ENCODE data around the gene PCSK4. TPM values are rescaled to one million over a fixed set of nuclear protein-coding genes. Genes with fewer than 3 reads are reported as not detected.
A peak's percentile ranks its signal among the peaks of the same experiment; 100 is the strongest.
"Not testable (repeated sequence)": the region's sequence is repeated elsewhere in the genome, so short reads cannot be mapped to it uniquely, and the experiment has no call there.

Gene PCSK4
- total RNA-seq, 1 donor from 2014 or later, result 0.59 TPM

GRCh38 chr19:1439525-1440417 is 50.4 kb downstream of the PCSK4 start:
- not testable (repeated sequence) for DNase-seq (ENCODE audit: low read depth, low spot score)

GRCh38 chr19:1438933-1439354 is 51.2 kb downstream of the PCSK4 start:
- DNase-seq (ENCODE audit: low read depth, low spot score), result no peak

- DNase-seq (ENCODE audit: low read depth, low spot score), result peak; percentile 77
Observed at GRCh38 chr19:1438035-1438932, 51.9 kb downstream of the PCSK4 start, which contains the start of gene RPS15. RPS15 (plus strand) TSS chr19:1438396; CDS start chr19:1438426, 30 bp downstream.

GRCh38 chr19:1437609-1438008 is 52.5 kb downstream of the PCSK4 start:
- DNase-seq (ENCODE audit: low read depth, low spot score), result no peak

- no peak for DNase-seq (ENCODE audit: low read depth, low spot score)
Observed at GRCh38 chr19:1435378-1435989, 54.7 kb downstream of the PCSK4 start.

- DNase-seq (ENCODE audit: low read depth, low spot score), result no peak
Observed at GRCh38 chr19:1434577-1435060, 55.5 kb downstream of the PCSK4 start.

- no peak for DNase-seq (ENCODE audit: low read depth, low spot score)
Observed at GRCh38 chr19:1434040-1434366, 56.1 kb downstream of the PCSK4 start.

- no peak for DNase-seq (ENCODE audit: low read depth, low spot score)
Observed at GRCh38 chr19:1433119-1434039, 56.8 kb downstream of the PCSK4 start.

- no peak for DNase-seq (ENCODE audit: low read depth, low spot score)
Observed at GRCh38 chr19:1432507-1432887, 57.7 kb downstream of the PCSK4 start.

GRCh38 chr19:1431759-1432506 is 58.2 kb downstream of the PCSK4 start:
- DNase-seq (ENCODE audit: low read depth, low spot score), result no peak

Other genes with a start within 250 kb of the PCSK4 start
- 21.4 and 28.9 TPM in 2 replicates for gene ATP5F1D, start 248.6 kb downstream of the PCSK4 start, total RNA-seq
- gene MIDN, start 241.8 kb downstream of the PCSK4 start, total RNA-seq, result 11.4 and 13.4 TPM in 2 replicates
- 99.5 and 247 TPM in 2 replicates for gene CIRBP, start 221.0 kb downstream of the PCSK4 start, total RNA-seq
- gene FAM174C, start 214.8 kb downstream of the PCSK4 start, total RNA-seq, result 19.1 and 26.0 TPM in 2 replicates
- gene EFNA2, start 204.5 kb downstream of the PCSK4 start, total RNA-seq, result 0.07 TPM in 1 of 2 replicates, not detected in the other
- gene NDUFS7, start 106.4 kb downstream of the PCSK4 start, total RNA-seq, result 51.7 and 68.7 TPM in 2 replicates
- gene GAMT, start 88.8 kb downstream of the PCSK4 start, total RNA-seq, result 12.3 and 25.5 TPM in 2 replicates
- 94.8 and 106 TPM in 2 replicates for gene DAZAP1, start 82.8 kb downstream of the PCSK4 start, total RNA-seq
- 343 and 371 TPM in 2 replicates for gene RPS15, start 52.0 kb downstream of the PCSK4 start, total RNA-seq
- gene APC2, start 40.2 kb downstream of the PCSK4 start, total RNA-seq, result 0.04 and 0.26 TPM in 2 replicates
- gene C19orf25, start 11.1 kb downstream of the PCSK4 start, total RNA-seq, result 17.5 and 18.5 TPM in 2 replicates
- 0.53 and 0.60 TPM in 2 replicates for gene REEP6, start 831 bp upstream of the PCSK4 start, total RNA-seq
- gene ADAMTSL5, start 22.7 kb upstream of the PCSK4 start, total RNA-seq, result 0.04 and 0.07 TPM in 2 replicates
- not detected in 2 replicates for gene PLK5, start 33.7 kb upstream of the PCSK4 start, total RNA-seq
- 90.1 and 97.9 TPM in 2 replicates for gene MEX3D, start 78.0 kb upstream of the PCSK4 start, total RNA-seq
- 124 and 158 TPM in 2 replicates for gene MBD3, start 102.5 kb upstream of the PCSK4 start, total RNA-seq
- 81.8 and 81.9 TPM in 2 replicates for gene UQCR11, start 115.1 kb upstream of the PCSK4 start, total RNA-seq
- 147 and 150 TPM in 2 replicates for gene TCF3, start 162.3 kb upstream of the PCSK4 start, total RNA-seq